NCI-H526 treated with DMSO at 0.1 percent for 48 hours (cell line): Measurements from ENCODE around the gene NDST4.

Source experiments
- DNase-seq: peaks from one replicate; lab custom pipeline; 2025; lab: John Stamatoyannopoulos, UW

The NDST4 gene

DNA sequence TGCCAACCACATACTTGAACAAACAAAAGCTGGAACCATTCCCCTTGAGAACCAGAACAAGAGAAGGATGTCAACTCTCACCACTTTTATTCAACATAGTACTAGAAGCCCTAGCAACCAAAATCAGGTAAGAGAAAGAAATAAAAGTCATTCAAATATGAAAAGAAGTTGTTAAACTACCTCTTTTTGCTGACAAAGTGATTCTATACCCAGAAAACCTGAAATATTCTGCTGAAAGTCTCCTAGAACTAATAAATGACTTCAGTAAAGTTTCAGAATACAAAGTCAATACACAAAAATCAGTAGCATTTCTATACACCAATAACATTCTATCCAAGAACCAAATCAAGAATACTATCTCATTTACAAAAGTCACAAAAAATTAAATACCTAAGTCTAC, 327.9 kb downstream of the NDST4 start:
- no peak for DNase-seq

DNA sequence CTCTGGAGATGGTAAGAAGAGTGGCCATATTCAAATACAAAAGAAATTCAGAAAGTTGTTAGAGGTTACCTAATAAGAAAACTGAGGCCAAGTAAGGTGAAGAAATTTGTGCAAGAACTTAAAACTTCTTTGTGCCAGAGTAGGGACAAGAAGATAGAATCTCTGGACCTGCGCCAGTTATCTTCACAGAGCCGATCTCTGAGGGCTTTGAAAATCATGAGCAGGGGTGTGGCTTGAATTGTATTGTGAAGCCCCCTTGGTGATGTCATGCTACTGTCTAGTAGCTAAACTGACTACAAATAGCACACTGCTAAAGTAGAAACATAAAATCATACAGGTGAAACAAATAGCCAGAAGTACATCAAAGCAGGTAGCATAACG, 330.2 kb downstream of the NDST4 start:
- DNase-seq, result no peak

DNA sequence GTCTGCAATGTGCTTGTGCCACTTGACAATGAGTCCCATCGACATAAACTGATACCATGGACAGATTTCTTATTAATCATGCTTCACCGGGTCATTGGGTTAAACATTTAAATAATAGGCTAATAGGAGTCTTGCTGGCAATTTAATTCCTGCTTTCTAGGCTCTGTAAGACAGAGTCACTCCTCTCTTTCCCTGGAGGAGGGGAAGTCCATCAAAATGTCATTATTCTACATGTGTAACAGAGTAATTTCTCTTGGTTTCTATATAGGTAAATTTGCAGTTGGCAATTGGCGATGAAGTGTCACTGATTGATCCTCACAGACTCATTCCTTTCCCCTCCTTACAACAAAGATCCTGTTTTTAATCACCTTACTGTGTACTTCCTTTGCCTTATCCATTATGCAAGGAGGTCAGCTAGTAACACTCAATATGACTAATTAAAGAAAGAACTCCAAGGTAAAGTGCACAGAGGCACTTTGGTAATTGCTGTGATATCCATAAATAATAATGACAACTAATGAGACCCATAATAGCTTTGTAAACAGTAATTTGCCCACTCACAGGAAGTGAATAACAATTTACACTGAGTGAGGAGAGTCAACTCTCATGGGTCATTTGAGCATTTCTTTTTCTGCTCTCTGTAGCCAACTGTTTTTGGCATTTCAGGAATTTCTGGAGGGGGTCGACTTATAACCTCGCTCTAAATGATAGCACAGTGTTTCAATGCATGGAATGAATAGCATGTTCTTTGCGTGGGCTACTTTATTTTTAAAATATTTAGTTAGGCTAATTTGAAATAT, 330.8 kb downstream of the NDST4 start:
- no peak for DNase-seq

DNA sequence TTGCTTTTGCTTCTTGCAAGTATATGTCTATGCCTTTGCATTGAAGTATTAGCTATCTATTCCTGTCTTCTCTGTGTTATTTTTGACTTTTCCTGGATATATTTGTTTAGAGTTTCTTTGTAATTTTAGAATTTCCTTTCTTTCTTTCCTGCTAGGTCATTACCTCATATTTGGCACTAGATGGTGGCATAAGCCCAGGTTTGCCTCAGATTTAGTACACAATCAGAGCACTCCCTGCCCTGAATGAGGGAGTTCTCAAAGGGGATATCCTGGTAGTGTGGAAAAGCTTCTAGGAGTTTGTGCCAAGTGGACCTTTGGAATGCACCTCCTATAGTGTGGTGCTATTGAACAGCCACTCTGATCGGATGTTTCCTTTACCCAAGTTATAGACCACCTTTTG, 333.2 kb downstream of the NDST4 start:
- peak; percentile 5 for DNase-seq
